SU-DHL-6 (cell line): ENCODE data around the gene KRT73.

Experiments
- EZH2phosphoT487 ChIP-seq: fragments of 200-600 bp; sonication (generic), shearing (Covaris generic); conservative IDR thresholded peaks from 2 replicates; pipeline ENCODE4 v1.6.1; 2018; ENCODE audit warnings: mild to moderate bottlenecking, antibody characterized with exemption, low read length, moderate library complexity, mixed read lengths
- TF ChIP-seq, protein P1 (sequence below): fragments of 200-600 bp; sonication (generic); IDR thresholded peaks from one replicate; pipeline ENCODE4 v1.5.1; 2017; ENCODE audit warnings: antibody characterized with exemption, mild to moderate bottlenecking, low read length, moderate library complexity; ENCODE audit not compliant: insufficient read depth, poor library complexity, severe bottlenecking

DNA sequence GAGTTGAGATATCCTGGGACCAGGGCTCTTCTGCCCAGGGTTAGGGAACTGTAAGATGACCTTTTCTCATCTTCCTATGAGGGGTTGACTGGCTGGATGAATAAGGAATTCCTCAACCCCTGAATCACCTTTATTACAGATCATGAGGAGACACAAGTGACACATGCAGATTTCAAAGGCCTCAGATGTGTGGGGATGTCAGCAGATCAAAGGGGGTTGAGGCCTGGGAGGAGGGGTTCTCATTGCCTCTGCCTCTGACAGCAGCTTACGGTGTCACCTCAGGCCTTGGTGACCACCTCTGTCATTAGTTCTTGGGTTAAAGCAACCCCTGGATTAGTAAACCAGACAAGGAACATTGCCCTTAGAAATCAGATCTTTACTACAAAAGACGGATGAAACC, 15.0 kb downstream of the KRT73 start:
- TF ChIP-seq, protein P1, sequence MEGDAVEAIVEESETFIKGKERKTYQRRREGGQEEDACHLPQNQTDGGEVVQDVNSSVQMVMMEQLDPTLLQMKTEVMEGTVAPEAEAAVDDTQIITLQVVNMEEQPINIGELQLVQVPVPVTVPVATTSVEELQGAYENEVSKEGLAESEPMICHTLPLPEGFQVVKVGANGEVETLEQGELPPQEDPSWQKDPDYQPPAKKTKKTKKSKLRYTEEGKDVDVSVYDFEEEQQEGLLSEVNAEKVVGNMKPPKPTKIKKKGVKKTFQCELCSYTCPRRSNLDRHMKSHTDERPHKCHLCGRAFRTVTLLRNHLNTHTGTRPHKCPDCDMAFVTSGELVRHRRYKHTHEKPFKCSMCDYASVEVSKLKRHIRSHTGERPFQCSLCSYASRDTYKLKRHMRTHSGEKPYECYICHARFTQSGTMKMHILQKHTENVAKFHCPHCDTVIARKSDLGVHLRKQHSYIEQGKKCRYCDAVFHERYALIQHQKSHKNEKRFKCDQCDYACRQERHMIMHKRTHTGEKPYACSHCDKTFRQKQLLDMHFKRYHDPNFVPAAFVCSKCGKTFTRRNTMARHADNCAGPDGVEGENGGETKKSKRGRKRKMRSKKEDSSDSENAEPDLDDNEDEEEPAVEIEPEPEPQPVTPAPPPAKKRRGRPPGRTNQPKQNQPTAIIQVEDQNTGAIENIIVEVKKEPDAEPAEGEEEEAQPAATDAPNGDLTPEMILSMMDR, result no peak
- no peak for TF ChIP-seq EZH2phosphoT487
